HepG2 (cell line): ENCODE data around the gene CXXC5. TPM values are rescaled to one million over a fixed set of nuclear protein-coding genes. Genes with fewer than 3 reads are reported as not detected.

Source experiments
- ARNT2 ChIP-seq: sonication (generic); formaldehyde crosslinking; IDR thresholded peaks from 2 replicates; pipeline ENCODE4 v1.8.0; 2022; ENCODE audit warnings: mild to moderate bottlenecking, low read depth, missing genetic modification reagents, moderate library complexity
- ELF3 ChIP-seq: IDR thresholded peaks from 2 replicates; pipeline ENCODE4 v1.6.1; 2016; ENCODE audit warnings: missing genetic modification reagents, missing compliant biosample characterization
- HMG20A ChIP-seq: IDR thresholded peaks from 2 replicates; pipeline ENCODE4 v1.6.1; 2016; ENCODE audit warnings: borderline replicate concordance
- IRX3 ChIP-seq: sonication (generic); formaldehyde crosslinking; IDR thresholded peaks from 2 replicates; pipeline ENCODE4 v1.8.1; 2023; ENCODE audit warnings: mild to moderate bottlenecking, low read depth, missing genetic modification reagents, borderline replicate concordance
- KLF15 ChIP-seq: sonication (generic); formaldehyde crosslinking; IDR thresholded peaks from 2 replicates; pipeline ENCODE4 v1.8.1; 2023; ENCODE audit warnings: borderline replicate concordance, mild to moderate bottlenecking, inconsistent platforms, missing genetic modification reagents, mixed read lengths
- MEF2D ChIP-seq: sonication (generic); formaldehyde crosslinking; IDR thresholded peaks from 2 replicates; pipeline ENCODE4 v1.5.1; 2020; ENCODE audit warnings: mild to moderate bottlenecking, missing genetic modification reagents
- MLLT10 ChIP-seq: sonication (generic); formaldehyde crosslinking; IDR thresholded peaks from 2 replicates; pipeline ENCODE4 v1.4.0; 2020; ENCODE audit warnings: missing genetic modification reagents
- NFE2L1 ChIP-seq: sonication (generic); formaldehyde crosslinking; IDR thresholded peaks from 2 replicates; pipeline ENCODE4 v1.4.0; 2020; ENCODE audit warnings: missing genetic modification reagents, mild to moderate bottlenecking, borderline replicate concordance
- PCBP1 ChIP-seq: fragments of 200-400 bp; formaldehyde crosslinking; IDR thresholded peaks from 2 replicates; pipeline ENCODE4 v1.6.1; 2017; ENCODE audit warnings: mild to moderate bottlenecking, low read depth, low read length, borderline replicate concordance
- SIN3A ChIP-seq: IDR thresholded peaks from 2 replicates; pipeline ENCODE4 v1.6.1; 2011; ENCODE audit warnings: low read depth, mild to moderate bottlenecking, control low read depth, low read length, borderline replicate concordance
- ZC3H13 ChIP-seq: sonication (generic); formaldehyde crosslinking; IDR thresholded peaks from 2 replicates; pipeline ENCODE4 v1.8.1; 2023; ENCODE audit warnings: mild to moderate bottlenecking, missing genetic modification reagents, moderate library complexity
- ZFP62 ChIP-seq: sonication (generic); formaldehyde crosslinking; IDR thresholded peaks from 2 replicates; pipeline ENCODE4 v1.4.0; 2020; ENCODE audit warnings: missing genetic modification reagents
- ZNF225 ChIP-seq: sonication (generic); formaldehyde crosslinking; IDR thresholded peaks from 2 replicates; pipeline ENCODE4 v1.4.0; 2020; ENCODE audit warnings: mild to moderate bottlenecking, missing genetic modification reagents
- ZNF414 ChIP-seq: sonication (generic); formaldehyde crosslinking; IDR thresholded peaks from 2 replicates; pipeline ENCODE4 v1.5.0; 2020; ENCODE audit warnings: missing genetic modification reagents
- ZNF484 ChIP-seq: sonication (generic); formaldehyde crosslinking; IDR thresholded peaks from 2 replicates; pipeline ENCODE4 v1.5.1; 2020; ENCODE audit warnings: mild to moderate bottlenecking, low read depth, missing genetic modification reagents, borderline replicate concordance
- ZNF772 ChIP-seq: sonication (generic); formaldehyde crosslinking; IDR thresholded peaks from 2 replicates; pipeline ENCODE4 v1.5.0; 2020; ENCODE audit warnings: mild to moderate bottlenecking, missing genetic modification reagents
- polyA plus RNA-seq, 8 experiments: library from polyadenylated mRNA; depleted of rRNA in 3 of 8; stranded (reverse) in 7 of 8; unstranded in 1 of 8; fragments of >200 nt; fragmentation: Illumina TruSeq in 4 of 8; extraction: Trizol in 4 of 8; gene quantifications; 2 replicates each; pipeline versions ENCODE4 v1.2.1 to v1.2.3, GENCODE V29; 2011 to 2016; ENCODE audit warnings: low read depth in 4 of 8, missing spikeins in 1 of 8, mixed read lengths in 1 of 8; ENCODE audit not compliant: insufficient read depth in 1 of 8
- total RNA-seq, 5 experiments: library from RNA; depleted of rRNA; stranded (reverse); fragments of >200 nt; fragmentation: Illumina TruSeq; extraction: Trizol; gene quantifications; 2 replicates each; pipeline ENCODE4 v1.2.3, GENCODE V29; 2016; ENCODE audit warnings: low read depth in 1 of 5
- TF ChIP-seq, protein P1 (sequence below): sonication (generic); formaldehyde crosslinking; IDR thresholded peaks from 2 replicates; pipeline ENCODE4 v1.4.0; 2020; ENCODE audit warnings: missing genetic modification reagents, borderline replicate concordance
- TF ChIP-seq, protein P2 (sequence below): sonication (generic); formaldehyde crosslinking; conservative IDR thresholded peaks from 2 replicates; pipeline ENCODE4 v1.8.0; 2022; ENCODE audit warnings: missing genetic modification reagents
- TF ChIP-seq, protein P3 (sequence below): sonication (generic); formaldehyde crosslinking; IDR thresholded peaks from 2 replicates; pipeline ENCODE4 v1.5.0; 2020; ENCODE audit warnings: mild to moderate bottlenecking, missing genetic modification reagents, borderline replicate concordance

Gene CXXC5
- total and polyA plus RNA-seq, 2 of the 13 experiments (the other 11 are each of a cell fraction or from before 2014, with no cell fraction given), result 32.3 to 33.0 TPM

DNA sequence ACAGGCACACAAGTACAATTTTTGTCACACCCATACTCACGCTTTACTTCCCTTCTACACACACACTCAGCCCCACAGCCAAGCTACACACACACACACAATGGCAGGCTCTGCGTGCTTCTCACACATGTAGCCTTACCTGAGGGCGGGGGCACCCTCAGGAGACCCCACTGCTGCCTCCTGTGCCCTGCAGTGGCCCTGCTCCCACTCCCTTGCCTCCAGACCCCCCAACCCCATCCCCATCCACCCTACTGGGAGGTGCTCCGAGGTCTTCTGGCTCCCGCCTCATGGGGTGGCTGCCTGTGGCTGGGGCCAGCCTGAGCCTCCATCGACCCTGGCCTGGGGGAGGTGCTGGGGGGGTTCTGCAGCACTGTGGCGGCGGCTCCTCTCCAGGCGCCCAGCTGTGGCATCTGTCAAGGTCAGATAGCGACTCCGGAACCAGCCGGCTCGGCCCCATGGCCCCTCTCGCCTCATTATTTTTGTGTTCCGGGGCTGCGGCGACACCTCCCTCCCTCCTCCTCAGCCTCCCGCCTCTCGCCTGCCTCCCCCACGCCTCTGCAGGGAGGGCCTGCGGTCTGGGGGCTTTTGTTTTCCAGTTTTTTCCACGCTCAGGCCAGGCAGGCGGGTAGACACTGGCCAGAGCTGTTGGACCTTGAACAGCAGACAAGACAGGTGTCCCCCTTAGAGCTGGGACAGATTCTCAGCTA is 21.7 kb downstream of the CXXC5 start (continued):
- TF ChIP-seq, protein P1, sequence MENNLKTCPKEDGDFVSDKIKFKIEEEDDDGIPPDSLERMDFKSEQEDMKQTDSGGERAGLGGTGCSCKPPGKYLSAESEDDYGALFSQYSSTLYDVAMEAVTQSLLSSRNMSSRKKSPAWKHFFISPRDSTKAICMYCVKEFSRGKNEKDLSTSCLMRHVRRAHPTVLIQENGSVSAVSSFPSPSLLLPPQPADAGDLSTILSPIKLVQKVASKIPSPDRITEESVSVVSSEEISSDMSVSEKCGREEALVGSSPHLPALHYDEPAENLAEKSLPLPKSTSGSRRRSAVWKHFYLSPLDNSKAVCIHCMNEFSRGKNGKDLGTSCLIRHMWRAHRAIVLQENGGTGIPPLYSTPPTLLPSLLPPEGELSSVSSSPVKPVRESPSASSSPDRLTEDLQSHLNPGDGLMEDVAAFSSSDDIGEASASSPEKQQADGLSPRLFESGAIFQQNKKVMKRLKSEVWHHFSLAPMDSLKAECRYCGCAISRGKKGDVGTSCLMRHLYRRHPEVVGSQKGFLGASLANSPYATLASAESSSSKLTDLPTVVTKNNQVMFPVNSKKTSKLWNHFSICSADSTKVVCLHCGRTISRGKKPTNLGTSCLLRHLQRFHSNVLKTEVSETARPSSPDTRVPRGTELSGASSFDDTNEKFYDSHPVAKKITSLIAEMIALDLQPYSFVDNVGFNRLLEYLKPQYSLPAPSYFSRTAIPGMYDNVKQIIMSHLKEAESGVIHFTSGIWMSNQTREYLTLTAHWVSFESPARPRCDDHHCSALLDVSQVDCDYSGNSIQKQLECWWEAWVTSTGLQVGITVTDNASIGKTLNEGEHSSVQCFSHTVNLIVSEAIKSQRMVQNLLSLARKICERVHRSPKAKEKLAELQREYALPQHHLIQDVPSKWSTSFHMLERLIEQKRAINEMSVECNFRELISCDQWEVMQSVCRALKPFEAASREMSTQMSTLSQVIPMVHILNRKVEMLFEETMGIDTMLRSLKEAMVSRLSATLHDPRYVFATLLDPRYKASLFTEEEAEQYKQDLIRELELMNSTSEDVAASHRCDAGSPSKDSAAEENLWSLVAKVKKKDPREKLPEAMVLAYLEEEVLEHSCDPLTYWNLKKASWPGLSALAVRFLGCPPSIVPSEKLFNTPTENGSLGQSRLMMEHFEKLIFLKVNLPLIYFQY (CRISPR knock-in tag), result peak; percentile 49; the same call in 1 of the 2 replicates
- TF ChIP-seq ZNF225 (no peak), NFE2L1 (CRISPR knock-in tag) (no peak), KLF15 (no peak), SIN3A (no peak), MEF2D (peak; percentile 69), PCBP1 (no peak), ZNF772 (CRISPR knock-in tag) (peak; percentile 71; the same call in 1 of the 2 replicates), ZNF484 (CRISPR knock-in tag) (no peak), MLLT10 (CRISPR knock-in tag) (no peak), HMG20A (CRISPR knock-in tag) (peak; percentile 34; the same call in 1 of the 2 replicates), ARNT2 (CRISPR knock-in tag) (no peak), ZNF414 (no peak), IRX3 (CRISPR knock-in tag) (no peak), ZC3H13 (CRISPR knock-in tag) (0 out of 2 replicates have a peak, but pooled peaks have one; percentile 4), ZFP62 (no peak), ELF3 (peak; percentile 41; the same call in 1 of the 2 replicates)
- TF ChIP-seq, protein P2, sequence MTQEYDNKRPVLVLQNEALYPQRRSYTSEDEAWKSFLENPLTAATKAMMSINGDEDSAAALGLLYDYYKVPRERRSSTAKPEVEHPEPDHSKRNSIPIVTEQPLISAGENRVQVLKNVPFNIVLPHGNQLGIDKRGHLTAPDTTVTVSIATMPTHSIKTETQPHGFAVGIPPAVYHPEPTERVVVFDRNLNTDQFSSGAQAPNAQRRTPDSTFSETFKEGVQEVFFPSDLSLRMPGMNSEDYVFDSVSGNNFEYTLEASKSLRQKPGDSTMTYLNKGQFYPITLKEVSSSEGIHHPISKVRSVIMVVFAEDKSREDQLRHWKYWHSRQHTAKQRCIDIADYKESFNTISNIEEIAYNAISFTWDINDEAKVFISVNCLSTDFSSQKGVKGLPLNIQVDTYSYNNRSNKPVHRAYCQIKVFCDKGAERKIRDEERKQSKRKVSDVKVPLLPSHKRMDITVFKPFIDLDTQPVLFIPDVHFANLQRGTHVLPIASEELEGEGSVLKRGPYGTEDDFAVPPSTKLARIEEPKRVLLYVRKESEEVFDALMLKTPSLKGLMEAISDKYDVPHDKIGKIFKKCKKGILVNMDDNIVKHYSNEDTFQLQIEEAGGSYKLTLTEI, result no peak
- TF ChIP-seq, protein P3, sequence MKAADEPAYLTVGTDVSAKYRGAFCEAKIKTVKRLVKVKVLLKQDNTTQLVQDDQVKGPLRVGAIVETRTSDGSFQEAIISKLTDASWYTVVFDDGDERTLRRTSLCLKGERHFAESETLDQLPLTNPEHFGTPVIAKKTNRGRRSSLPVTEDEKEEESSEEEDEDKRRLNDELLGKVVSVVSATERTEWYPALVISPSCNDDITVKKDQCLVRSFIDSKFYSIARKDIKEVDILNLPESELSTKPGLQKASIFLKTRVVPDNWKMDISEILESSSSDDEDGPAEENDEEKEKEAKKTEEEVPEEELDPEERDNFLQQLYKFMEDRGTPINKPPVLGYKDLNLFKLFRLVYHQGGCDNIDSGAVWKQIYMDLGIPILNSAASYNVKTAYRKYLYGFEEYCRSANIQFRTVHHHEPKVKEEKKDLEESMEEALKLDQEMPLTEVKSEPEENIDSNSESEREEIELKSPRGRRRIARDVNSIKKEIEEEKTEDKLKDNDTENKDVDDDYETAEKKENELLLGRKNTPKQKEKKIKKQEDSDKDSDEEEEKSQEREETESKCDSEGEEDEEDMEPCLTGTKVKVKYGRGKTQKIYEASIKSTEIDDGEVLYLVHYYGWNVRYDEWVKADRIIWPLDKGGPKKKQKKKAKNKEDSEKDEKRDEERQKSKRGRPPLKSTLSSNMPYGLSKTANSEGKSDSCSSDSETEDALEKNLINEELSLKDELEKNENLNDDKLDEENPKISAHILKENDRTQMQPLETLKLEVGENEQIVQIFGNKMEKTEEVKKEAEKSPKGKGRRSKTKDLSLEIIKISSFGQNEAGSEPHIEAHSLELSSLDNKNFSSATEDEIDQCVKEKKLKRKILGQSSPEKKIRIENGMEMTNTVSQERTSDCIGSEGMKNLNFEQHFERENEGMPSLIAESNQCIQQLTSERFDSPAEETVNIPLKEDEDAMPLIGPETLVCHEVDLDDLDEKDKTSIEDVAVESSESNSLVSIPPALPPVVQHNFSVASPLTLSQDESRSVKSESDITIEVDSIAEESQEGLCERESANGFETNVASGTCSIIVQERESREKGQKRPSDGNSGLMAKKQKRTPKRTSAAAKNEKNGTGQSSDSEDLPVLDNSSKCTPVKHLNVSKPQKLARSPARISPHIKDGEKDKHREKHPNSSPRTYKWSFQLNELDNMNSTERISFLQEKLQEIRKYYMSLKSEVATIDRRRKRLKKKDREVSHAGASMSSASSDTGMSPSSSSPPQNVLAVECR (CRISPR knock-in tag), result peak; percentile 87
